Stimulated activated CD4-positive, alpha-beta T cell treated with anti-CD3 and anti-CD28 coated beads, TNF-alpha, amount 100 ng/mL, for 24 hours (primary cell): ENCODE measurements around the gene GBF1.

Experiments
- DNase-seq, 3 experiments: peaks; one replicate each; pipeline ENCODE4 v3.0.0-alpha.2; 2020; ENCODE audit warnings: low read depth in 3 of 3

Gene GBF1

GRCh38 chr10:102394801-102395399, 149.6 kb downstream of the GBF1 start:
- peak in 2 of 3 experiments; percentile 48 to 52 for DNase-seq

- DNase-seq = peak; percentile 81 to 90 (median 87)
These were observed 150.3 kb downstream of the GBF1 start, which contains the start of gene NFKB2 for GRCh38 chr10:102395400-102396316. Gene NFKB2 (plus strand): TSS chr10:102395705. CDS start chr10:102395960, 255 bp downstream.

GRCh38 chr10:102396317-102396650, 151.0 kb downstream of the GBF1 start:
- DNase-seq = no peak

- DNase-seq = no peak
These were observed 151.4 kb downstream of the GBF1 start for GRCh38 chr10:102396730-102397151.

- DNase-seq = no peak
These were observed 152.2 kb downstream of the GBF1 start for GRCh38 chr10:102397222-102398171.

- DNase-seq = no peak
These were observed 153.1 kb downstream of the GBF1 start for GRCh38 chr10:102398172-102399020.

GRCh38 chr10:102399217-102400021, 154.1 kb downstream of the GBF1 start:
- DNase-seq = peak; percentile 74 to 88 (median 77)

GRCh38 chr10:102400076-102400475, 154.7 kb downstream of the GBF1 start:
- DNase-seq = no peak

GRCh38 chr10:102400598-102401341, 155.4 kb downstream of the GBF1 start:
- DNase-seq = no peak

- DNase-seq = no peak
These were observed 156.0 kb downstream of the GBF1 start for GRCh38 chr10:102401342-102401654.

- DNase-seq = no peak
These were observed 156.6 kb downstream of the GBF1 start for GRCh38 chr10:102401735-102402511.

- no peak for DNase-seq
These were observed 157.2 kb downstream of the GBF1 start for GRCh38 chr10:102402512-102402896.

- no peak for DNase-seq
These were observed 157.8 kb downstream of the GBF1 start for GRCh38 chr10:102403115-102403514.

GRCh38 chr10:102404361-102405107, 159.2 kb downstream of the GBF1 start:
- no peak for DNase-seq

GRCh38 chr10:102405108-102405571, 159.8 kb downstream of the GBF1 start:
- no peak for DNase-seq

GRCh38 chr10:102405632-102406031, 160.3 kb downstream of the GBF1 start:
- no peak for DNase-seq

GRCh38 chr10:102406815-102407214, 161.5 kb downstream of the GBF1 start:
- DNase-seq = no peak
